Hepatocyte (in vitro differentiated cells): Measurements from ENCODE around the gene YOD1. TPM values are rescaled to one million over a fixed set of nuclear protein-coding genes. Genes with fewer than 3 reads are reported as not detected.

Experiments
- DNase-seq: peaks from one replicate; pipeline ENCODE4 v3.0.0-alpha.2; 2016; ENCODE audit warnings: low spot score
- H2AFZ ChIP-seq: fragments of 200-600 bp; sonication (generic); 2 replicates; pipeline ENCODE4 v1.6.0; 2016; ENCODE audit warnings: antibody characterized with exemption, mild to moderate bottlenecking
- H3K27ac ChIP-seq: fragments of 200-600 bp; sonication (generic); 2 replicates; pipeline ENCODE4 v1.5.1; 2016; ENCODE audit warnings: mild to moderate bottlenecking
- H3K27me3 ChIP-seq: fragments of 200-600 bp; sonication (generic); 2 replicates; pipeline ENCODE4 v1.6.1; 2016
- H3K36me3 ChIP-seq: fragments of 200-600 bp; sonication (generic); replicated peaks from 2 replicates; pipeline ENCODE4 v1.5.1; 2016; ENCODE audit warnings: low read depth; ENCODE audit not compliant: insufficient read depth
- H3K4me1 ChIP-seq: fragments of 200-600 bp; sonication (generic); 2 replicates; pipeline ENCODE4 v1.5.1; 2016; ENCODE audit warnings: mild to moderate bottlenecking, moderate library complexity; ENCODE audit not compliant: insufficient read depth
- H3K4me2 ChIP-seq: fragments of 200-600 bp; sonication (generic); 2 replicates; pipeline ENCODE4 v1.6.0; 2016
- H3K4me3 ChIP-seq: fragments of 200-600 bp; sonication (generic); 2 replicates; pipeline ENCODE4 v1.5.1; 2016; ENCODE audit warnings: mild to moderate bottlenecking
- H3K79me2 ChIP-seq: fragments of 200-600 bp; sonication (generic); 2 replicates; pipeline ENCODE4 v1.6.0; 2017; ENCODE audit warnings: mild to moderate bottlenecking
- H3K9me2 ChIP-seq: fragments of 200-600 bp; sonication (generic); replicated peaks from 2 replicates; pipeline ENCODE4 v1.6.0; 2017; ENCODE audit warnings: mild to moderate bottlenecking; ENCODE audit not compliant: insufficient read depth
- H3K9me3 ChIP-seq: fragments of 200-600 bp; sonication (generic); 2 replicates; pipeline ENCODE4 v1.5.1; 2016; ENCODE audit warnings: low read depth, mild to moderate bottlenecking
- H4K20me1 ChIP-seq: fragments of 200-600 bp; sonication (generic); 2 replicates; pipeline ENCODE4 v1.6.0; 2016; ENCODE audit warnings: mild to moderate bottlenecking; ENCODE audit not compliant: insufficient read depth, poor library complexity, severe bottlenecking
- EZH2 ChIP-seq: fragments of 200-600 bp; sonication (generic); IDR thresholded peaks from 2 replicates; pipeline ENCODE4 v1.6.1; 2016; ENCODE audit warnings: antibody characterized with exemption, mild to moderate bottlenecking, borderline replicate concordance
- EZH2phosphoT487 ChIP-seq: fragments of 200-600 bp; sonication (generic); IDR thresholded peaks from one replicate; pipeline ENCODE4 v1.6.1; 2018; ENCODE audit warnings: antibody characterized with exemption, mild to moderate bottlenecking, low read depth, moderate library complexity; ENCODE audit not compliant: unreplicated experiment, severe bottlenecking
- WGBS: methylation state at CpG from one replicate; pipeline ENCODE4 v1.1.6; 2016; ENCODE audit warnings: low lambda C conversion rate; ENCODE audit errors: missing lambda C conversion rate; 5-methylcytosine and 5-hydroxymethylcytosine counted together
- polyA plus RNA-seq: library from polyadenylated mRNA; unstranded; fragments of >200 nt; fragmentation: Nextera tagmentation; extraction: Ambion mirVana; gene quantifications from 2 replicates; pipeline ENCODE4 v1.2.1, GENCODE V29; 2016
- total RNA-seq: library from RNA; depleted of rRNA; stranded (reverse); fragments of >200 nt; gene quantifications from 2 replicates; pipeline ENCODE4 v1.2.3, GENCODE V29; 2014
- TF ChIP-seq, protein P1 (sequence below): fragments of 200-600 bp; sonication (generic); IDR thresholded peaks from 2 replicates; pipeline ENCODE4 v1.5.1; 2016; ENCODE audit warnings: antibody characterized with exemption, mild to moderate bottlenecking; ENCODE audit not compliant: poor library complexity

The YOD1 gene
- total and polyA plus RNA-seq, 2 experiments from 2014 or later, result 4.5 to 25.7 TPM

DNA sequence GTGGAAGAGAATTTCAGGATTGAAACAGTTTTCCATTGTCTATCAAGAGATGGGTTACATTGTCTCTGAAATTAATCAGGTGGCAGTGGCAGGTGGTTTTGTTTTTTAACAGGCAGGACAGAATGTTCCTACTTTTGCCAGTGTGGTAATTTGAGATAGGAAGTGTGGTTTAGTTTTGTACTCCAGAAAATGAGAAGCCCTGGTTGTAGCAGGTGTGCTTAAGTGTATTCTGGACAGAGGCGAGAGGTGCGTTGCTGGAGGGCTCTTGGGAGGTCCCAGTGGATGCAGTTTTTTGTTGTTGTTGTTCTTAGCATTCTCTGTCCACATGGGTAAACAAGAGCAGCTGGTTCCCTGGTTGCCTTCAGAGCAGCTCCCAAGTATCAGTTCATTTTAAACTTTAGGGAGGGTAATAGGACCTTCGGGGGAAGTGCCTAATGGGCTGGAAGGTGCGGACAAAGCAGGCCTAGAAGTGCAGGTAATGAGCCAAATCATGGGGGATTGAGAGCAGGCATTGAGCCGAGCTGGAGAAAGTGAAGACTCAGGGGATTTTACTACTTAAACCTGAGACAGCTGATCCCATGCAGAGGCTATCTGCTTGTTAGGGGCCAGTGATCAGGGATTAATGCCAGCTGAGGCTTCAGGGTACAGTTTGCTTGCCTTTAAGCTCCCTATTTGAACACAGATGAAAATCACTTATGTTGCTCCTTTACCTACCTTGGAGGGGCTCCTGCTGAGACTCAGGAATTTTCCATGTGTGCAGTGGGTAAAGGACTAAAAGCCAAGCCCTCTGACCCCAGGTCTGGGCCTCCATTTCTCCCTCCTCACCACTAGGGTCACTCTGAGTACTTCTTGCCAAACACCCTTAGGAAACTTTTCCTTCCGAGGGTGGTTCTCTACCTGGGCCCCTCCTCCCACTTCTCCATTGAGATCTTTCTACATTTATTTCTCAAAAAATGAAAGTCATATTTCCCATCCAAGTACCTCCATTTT, 8.2 kb upstream of the YOD1 start:
- Histone ChIP-seq H3K79me2 (peaks cover 3% of the 10 kb centered on the region), H3K27ac (no peak overlapping the region), H3K4me3 (no peak overlapping the region), H2AFZ (no peak overlapping the region), H4K20me1 (no peaks in the 10 kb centered on the region), H3K27me3 (no peaks in the 10 kb centered on the region), H3K36me3 (no peaks in the 10 kb centered on the region), H3K9me3 (no peaks in the 10 kb centered on the region), H3K4me1 (no peaks in the 10 kb centered on the region), H3K9me2 (no peaks in the 10 kb centered on the region), H3K4me2 (no peak overlapping the region)
- no peak for DNase-seq
- TF ChIP-seq EZH2, result no peak
- TF ChIP-seq EZH2phosphoT487, result no peak
- TF ChIP-seq, protein P1, sequence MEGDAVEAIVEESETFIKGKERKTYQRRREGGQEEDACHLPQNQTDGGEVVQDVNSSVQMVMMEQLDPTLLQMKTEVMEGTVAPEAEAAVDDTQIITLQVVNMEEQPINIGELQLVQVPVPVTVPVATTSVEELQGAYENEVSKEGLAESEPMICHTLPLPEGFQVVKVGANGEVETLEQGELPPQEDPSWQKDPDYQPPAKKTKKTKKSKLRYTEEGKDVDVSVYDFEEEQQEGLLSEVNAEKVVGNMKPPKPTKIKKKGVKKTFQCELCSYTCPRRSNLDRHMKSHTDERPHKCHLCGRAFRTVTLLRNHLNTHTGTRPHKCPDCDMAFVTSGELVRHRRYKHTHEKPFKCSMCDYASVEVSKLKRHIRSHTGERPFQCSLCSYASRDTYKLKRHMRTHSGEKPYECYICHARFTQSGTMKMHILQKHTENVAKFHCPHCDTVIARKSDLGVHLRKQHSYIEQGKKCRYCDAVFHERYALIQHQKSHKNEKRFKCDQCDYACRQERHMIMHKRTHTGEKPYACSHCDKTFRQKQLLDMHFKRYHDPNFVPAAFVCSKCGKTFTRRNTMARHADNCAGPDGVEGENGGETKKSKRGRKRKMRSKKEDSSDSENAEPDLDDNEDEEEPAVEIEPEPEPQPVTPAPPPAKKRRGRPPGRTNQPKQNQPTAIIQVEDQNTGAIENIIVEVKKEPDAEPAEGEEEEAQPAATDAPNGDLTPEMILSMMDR, result no peak
- WGBS, result 77% methylated on average over 6 of the region's 6 CpGs

DNA sequence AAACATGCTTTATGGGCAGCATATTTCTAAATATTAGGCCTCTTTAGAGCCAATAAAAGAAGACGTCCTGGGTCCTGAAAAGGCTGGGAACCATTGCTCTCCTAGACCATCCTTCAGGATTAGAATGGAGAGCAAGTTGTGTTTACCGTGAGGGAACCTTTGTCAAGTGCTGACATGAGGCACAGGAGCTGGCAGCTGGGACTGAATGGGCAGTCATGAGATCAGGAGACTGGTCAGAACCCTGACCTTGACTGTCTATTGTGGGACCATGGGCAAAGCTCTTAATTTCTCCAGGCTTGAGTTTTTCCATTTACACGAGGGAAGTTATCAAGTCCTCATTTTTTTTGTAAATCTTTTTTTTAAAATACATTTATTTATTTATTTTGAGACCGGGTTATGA, 7.2 kb upstream of the YOD1 start:
- no peaks in the 10 kb centered on the region for H3K9me2 ChIP-seq
- H4K20me1 ChIP-seq, result no peaks in the 10 kb centered on the region
- WGBS, result 94% methylated on average over 4 of the region's 4 CpGs
- no peaks in the 10 kb centered on the region for H3K36me3 ChIP-seq
- H3K27me3 ChIP-seq, result no peaks in the 10 kb centered on the region
- no peak overlapping the region for H3K27ac ChIP-seq
- no peaks in the 10 kb centered on the region for H3K4me1 ChIP-seq
- no peak overlapping the region for H3K4me2 ChIP-seq
- H3K9me3 ChIP-seq, result no peaks in the 10 kb centered on the region
- no peak overlapping the region for H2AFZ ChIP-seq
- H3K4me3 ChIP-seq, result no peak overlapping the region
- H3K79me2 ChIP-seq, result peaks cover 3% of the 10 kb centered on the region
- TF ChIP-seq EZH2phosphoT487 (no peak), EZH2 (no peak)
- TF ChIP-seq, protein P1, result no peak
- no peak for DNase-seq

DNA sequence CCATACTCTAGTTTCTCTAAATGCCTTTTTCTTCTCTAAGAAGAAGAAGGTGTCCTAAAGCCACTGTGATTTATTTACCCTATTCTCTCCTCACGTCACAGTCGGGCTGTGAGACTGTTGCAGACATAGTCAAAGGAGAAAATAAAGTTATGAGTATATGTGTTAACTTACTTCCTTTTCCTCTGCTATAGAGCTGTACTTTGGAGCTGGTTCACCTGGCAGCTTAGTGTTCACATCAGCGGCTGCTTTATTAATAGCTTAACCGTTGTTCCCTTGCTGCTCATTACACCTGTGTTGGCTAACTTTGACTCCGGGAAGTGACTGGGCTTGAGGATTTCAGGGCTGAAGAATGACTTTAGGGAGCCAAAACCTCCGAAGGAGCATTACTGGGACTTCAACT, 5.7 kb upstream of the YOD1 start:
- Histone ChIP-seq H3K79me2 (peaks cover 3% of the 10 kb centered on the region), H3K36me3 (no peaks in the 10 kb centered on the region), H3K27ac (peak overlapping the region; percentile 70), H3K27me3 (no peaks in the 10 kb centered on the region), H2AFZ (no peak overlapping the region), H4K20me1 (no peaks in the 10 kb centered on the region), H3K4me2 (peak overlapping the region; percentile 35), H3K9me2 (no peaks in the 10 kb centered on the region), H3K9me3 (no peaks in the 10 kb centered on the region), H3K4me1 (peaks cover 8% of the 10 kb centered on the region), H3K4me3 (no peak overlapping the region)
- DNase-seq, result peak; percentile 45
- WGBS, result 82% methylated on average over 6 of the region's 6 CpGs
- TF ChIP-seq EZH2, result no peak
- TF ChIP-seq EZH2phosphoT487, result no peak
- TF ChIP-seq, protein P1, result no peak
